Activated T-cell treated with anti-CD3 and anti-CD28 coated beads for 1 hour (primary cell): ENCODE results near the gene IZUMO2.

ENCODE experiments used
- DNase-seq: peaks from one replicate; pipeline ENCODE4 v3.0.0-alpha.2; 2020; ENCODE audit warnings: low read depth

IZUMO2 gene

GRCh38 chr19:50162988-50163387 lies at the start of gene IZUMO2:
TSS of gene IZUMO2 (minus strand) at chr19:50163281. CDS start at chr19:50163194, 87 bp downstream.
- no peak for DNase-seq

GRCh38 chr19:50210425-50210824 lies 47.3 kb upstream of the IZUMO2 start:
- no peak for DNase-seq

- no peak for DNase-seq
These were observed 46.0 kb upstream of the IZUMO2 start for GRCh38 chr19:50209131-50209530.

GRCh38 chr19:50207730-50208129 lies 44.6 kb upstream of the IZUMO2 start:
- DNase-seq = no peak

- no peak for DNase-seq
These were observed 43.1 kb upstream of the IZUMO2 start for GRCh38 chr19:50206191-50206590.

- no peak for DNase-seq
These were observed 42.6 kb upstream of the IZUMO2 start for GRCh38 chr19:50205681-50206138.

GRCh38 chr19:50204811-50205675 lies 42.0 kb upstream of the IZUMO2 start:
- no peak for DNase-seq

- no peak for DNase-seq
These were observed 41.0 kb upstream of the IZUMO2 start for GRCh38 chr19:50204081-50204428.

GRCh38 chr19:50203281-50204080 lies 40.4 kb upstream of the IZUMO2 start, which contains the start of gene MYH14:
TSS of gene MYH14 (plus strand) at chr19:50203622. CDS start at chr19:50210366, 6,744 bp downstream.
- no peak for DNase-seq

- DNase-seq = no peak
These were observed 39.8 kb upstream of the IZUMO2 start for GRCh38 chr19:50202962-50203280.

- no peak for DNase-seq
These were observed 39.3 kb upstream of the IZUMO2 start for GRCh38 chr19:50202386-50202785.

- no peak for DNase-seq
These were observed 36.1 kb upstream of the IZUMO2 start for GRCh38 chr19:50199259-50199555.

- no peak for DNase-seq
These were observed 35.6 kb upstream of the IZUMO2 start for GRCh38 chr19:50198431-50199258.

- no peak for DNase-seq
These were observed 34.3 kb upstream of the IZUMO2 start for GRCh38 chr19:50197348-50197747.

GRCh38 chr19:50196322-50196932 lies 33.3 kb upstream of the IZUMO2 start:
- no peak for DNase-seq

GRCh38 chr19:50195224-50195623 lies 32.1 kb upstream of the IZUMO2 start:
- DNase-seq = no peak

GRCh38 chr19:50192463-50193211 lies 29.6 kb upstream of the IZUMO2 start:
- DNase-seq = no peak

- no peak for DNase-seq
These were observed 28.1 kb upstream of the IZUMO2 start for GRCh38 chr19:50191216-50191615.

GRCh38 chr19:50190439-50190891 lies 27.4 kb upstream of the IZUMO2 start:
- no peak for DNase-seq

- DNase-seq = no peak
These were observed 26.2 kb upstream of the IZUMO2 start for GRCh38 chr19:50189331-50189730.

- DNase-seq = no peak
These were observed 24.9 kb upstream of the IZUMO2 start for GRCh38 chr19:50187937-50188336.
